ENCODE data around the gene CSTF1.

CSTF1 gene

GRCh38 chr20:56392132-56392880, at the start of gene CSTF1, which contains the start of gene AURKA:
CSTF1 (plus strand) TSS chr20:56392645; CDS start chr20:56395553, 2,908 bp downstream.
AURKA (minus strand) TSS chr20:56392215; CDS start chr20:56388197, 4,018 bp downstream.
- no peak for TF ChIP-seq JUND (IDR thresholded peaks at IDR 0.05; ENCODE audit: low read depth)
- in situ Hi-C loops (cut with HindIII; ENCODE audit: low pct_unique_long_range_greater_than_20kb, low sequenced_read_pairs) = no loop called here
- peak; percentile 99 to 100 for DNase-seq (ENCODE audit: low read depth in 1 of 2, low spot score in 1 of 2)

- in situ Hi-C loops (cut with HindIII; ENCODE audit: low pct_unique_long_range_greater_than_20kb, low sequenced_read_pairs) = no loop called here
- DNase-seq (ENCODE audit: low read depth in 1 of 2, low spot score in 1 of 2) = no peak
- TF ChIP-seq JUND (IDR thresholded peaks at IDR 0.05; ENCODE audit: low read depth) = no peak
Observed at GRCh38 chr20:56342783-56343182, 49.7 kb upstream of the CSTF1 start.

DNA sequence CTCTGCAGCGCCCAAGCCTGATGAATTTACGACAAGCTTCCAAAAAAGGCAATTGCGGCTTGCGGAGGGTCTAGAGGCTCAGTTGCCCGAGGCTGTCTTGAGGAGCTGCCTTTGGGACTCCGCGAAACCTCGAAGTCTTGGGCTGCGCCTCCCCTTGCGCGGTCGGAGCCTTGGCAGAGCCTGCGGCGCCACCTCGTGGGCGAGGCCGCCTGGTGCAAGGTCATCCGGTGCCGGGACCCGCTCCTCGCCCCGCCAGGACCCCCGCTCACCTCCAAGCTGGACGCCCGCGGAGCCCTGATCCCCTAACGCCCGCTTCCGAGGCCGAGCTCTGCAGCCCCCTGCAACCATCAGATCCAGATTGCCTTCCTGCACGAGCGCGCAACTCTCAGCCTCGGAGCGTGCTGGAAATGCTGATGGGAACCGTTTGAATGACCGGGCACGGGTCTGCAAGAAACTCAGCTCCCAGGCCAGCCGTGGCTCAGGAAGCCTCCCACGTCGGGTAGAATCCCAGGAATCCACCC, 48.5 kb upstream of the CSTF1 start:
- no peak for TF ChIP-seq JUND (IDR thresholded peaks at IDR 0.05; ENCODE audit: low read depth)
- in situ Hi-C loops (cut with HindIII; ENCODE audit: low pct_unique_long_range_greater_than_20kb, low sequenced_read_pairs) = no loop called here
- peak; percentile 40 to 51 for DNase-seq (ENCODE audit: low read depth in 1 of 2, low spot score in 1 of 2)

DNA sequence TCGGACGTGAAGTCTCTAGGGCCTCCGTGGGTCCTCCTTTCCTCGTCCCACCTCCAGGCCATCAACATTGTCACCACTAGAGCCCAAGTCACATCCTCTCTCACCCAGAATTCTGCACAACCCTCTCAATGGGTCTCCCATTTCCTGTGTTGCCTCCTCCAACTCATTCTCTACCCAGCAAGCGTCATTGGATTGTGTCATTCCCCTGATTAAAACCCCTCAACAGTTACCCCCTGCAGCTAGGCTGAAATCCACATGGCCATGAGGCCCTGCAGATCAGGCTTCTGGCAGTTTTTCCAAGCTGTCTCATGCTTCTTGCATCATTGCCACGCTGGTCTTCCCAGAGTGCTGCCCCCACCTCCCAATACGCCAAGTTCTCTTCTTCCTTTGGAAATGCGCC, 46.5 kb upstream of the CSTF1 start:
- no peak for DNase-seq (ENCODE audit: low read depth in 1 of 2, low spot score in 1 of 2)
- in situ Hi-C loops (cut with HindIII; ENCODE audit: low pct_unique_long_range_greater_than_20kb, low sequenced_read_pairs) = no loop called here
- no peak for TF ChIP-seq JUND (IDR thresholded peaks at IDR 0.05; ENCODE audit: low read depth)

DNA sequence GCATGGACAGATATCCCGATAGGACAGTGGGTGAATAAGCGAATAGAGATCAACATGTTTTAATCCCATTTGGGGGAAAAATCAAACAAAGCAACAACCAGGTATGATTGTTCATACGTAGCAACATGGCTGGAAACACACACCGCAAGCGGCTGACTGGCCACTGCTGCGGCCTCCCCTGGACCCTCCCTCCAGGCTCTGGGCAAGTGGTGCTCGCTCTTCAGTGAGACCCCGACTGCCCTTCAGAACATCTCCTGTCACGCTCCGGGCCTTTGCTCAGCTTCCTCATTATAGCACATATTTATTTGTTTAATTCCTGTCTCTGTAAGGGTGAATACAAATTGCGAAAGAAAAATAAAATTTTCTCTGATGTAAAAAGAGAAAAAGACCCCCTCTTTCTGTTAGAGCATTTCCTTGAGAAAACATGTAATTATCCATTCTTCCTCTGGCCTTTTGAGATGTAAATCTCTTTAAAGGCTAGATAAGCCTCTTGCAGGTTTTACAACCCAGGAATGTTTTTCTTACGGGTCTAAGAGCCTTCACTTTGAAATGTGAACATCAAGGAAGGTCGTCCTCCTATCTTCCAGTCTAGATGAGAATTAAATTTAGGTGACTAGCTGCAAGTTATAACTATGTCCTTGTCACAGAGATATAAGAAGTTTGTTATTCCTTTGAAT, 44.7 kb upstream of the CSTF1 start:
- TF ChIP-seq JUND (IDR thresholded peaks at IDR 0.05; ENCODE audit: low read depth) = no peak
- no peak for DNase-seq (ENCODE audit: low read depth in 1 of 2, low spot score in 1 of 2)
- in situ Hi-C loops (cut with HindIII; ENCODE audit: low pct_unique_long_range_greater_than_20kb, low sequenced_read_pairs) = no loop called here

DNA sequence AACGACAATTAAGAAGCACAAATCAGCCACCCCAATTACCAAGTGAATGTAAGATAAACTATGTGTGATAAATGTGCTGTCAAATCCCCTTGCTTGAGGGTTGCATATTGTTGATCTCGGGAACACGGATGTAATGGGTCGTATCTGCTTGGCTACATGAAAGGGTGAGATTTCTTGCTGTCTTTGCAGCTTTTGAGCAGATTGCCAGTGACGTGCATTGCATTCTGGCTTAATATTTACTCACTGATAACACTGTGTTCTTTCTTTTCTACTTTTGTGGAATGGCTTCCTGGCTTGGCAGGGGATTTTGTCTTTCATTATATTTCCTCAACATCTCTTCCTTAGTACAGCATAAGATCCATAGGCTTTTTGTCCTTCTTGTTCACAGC, 44.1 kb upstream of the CSTF1 start:
- DNase-seq (ENCODE audit: low read depth in 1 of 2, low spot score in 1 of 2) = no peak
- TF ChIP-seq JUND (IDR thresholded peaks at IDR 0.05; ENCODE audit: low read depth) = no peak
- in situ Hi-C loops (cut with HindIII; ENCODE audit: low pct_unique_long_range_greater_than_20kb, low sequenced_read_pairs) = no loop called here

DNA sequence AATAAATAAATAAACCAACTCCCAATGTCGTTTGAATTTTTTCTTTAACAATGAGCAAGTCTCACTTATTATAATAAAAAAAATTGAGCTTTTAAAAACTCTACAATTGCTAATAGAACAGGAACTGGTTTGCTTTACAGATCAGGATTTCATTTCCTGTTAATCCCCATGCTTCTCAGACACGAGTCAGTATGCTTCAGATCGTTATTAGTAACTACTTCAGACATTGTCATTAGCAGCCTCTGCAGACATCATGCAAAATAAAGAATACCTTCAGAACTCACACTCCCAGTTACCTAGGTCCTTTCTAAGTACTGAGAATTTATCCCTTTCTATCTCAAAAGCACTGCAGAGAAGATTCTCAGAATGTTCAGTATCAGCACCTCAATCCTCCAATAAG, 43.7 kb upstream of the CSTF1 start:
- no peak for TF ChIP-seq JUND (IDR thresholded peaks at IDR 0.05; ENCODE audit: low read depth)
- no peak for DNase-seq (ENCODE audit: low read depth in 1 of 2, low spot score in 1 of 2)
- in situ Hi-C loops (cut with HindIII; ENCODE audit: low pct_unique_long_range_greater_than_20kb, low sequenced_read_pairs) = no loop called here

DNA sequence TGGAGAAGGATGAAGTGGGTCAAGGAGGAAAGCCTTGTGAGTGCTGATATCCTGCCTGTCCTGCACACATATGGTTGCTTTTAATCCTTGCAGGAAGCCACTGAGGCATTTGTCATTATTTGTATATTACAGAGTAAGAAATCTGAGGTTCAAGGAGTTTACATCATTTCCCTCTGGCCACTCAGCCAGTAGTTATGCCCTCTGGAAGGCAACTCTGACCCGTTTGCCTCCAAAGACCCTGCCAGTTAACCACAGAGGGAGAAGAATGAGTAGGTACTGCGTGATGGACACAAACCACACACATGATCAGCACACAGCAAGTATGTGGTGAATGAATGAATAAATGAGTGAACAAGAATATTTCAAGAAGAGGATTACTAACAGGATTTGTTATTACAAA, 41.6 kb upstream of the CSTF1 start:
- in situ Hi-C loops (cut with HindIII; ENCODE audit: low pct_unique_long_range_greater_than_20kb, low sequenced_read_pairs) = no loop called here
- TF ChIP-seq JUND (IDR thresholded peaks at IDR 0.05; ENCODE audit: low read depth) = no peak
- DNase-seq (ENCODE audit: low read depth in 1 of 2, low spot score in 1 of 2) = no peak

DNA sequence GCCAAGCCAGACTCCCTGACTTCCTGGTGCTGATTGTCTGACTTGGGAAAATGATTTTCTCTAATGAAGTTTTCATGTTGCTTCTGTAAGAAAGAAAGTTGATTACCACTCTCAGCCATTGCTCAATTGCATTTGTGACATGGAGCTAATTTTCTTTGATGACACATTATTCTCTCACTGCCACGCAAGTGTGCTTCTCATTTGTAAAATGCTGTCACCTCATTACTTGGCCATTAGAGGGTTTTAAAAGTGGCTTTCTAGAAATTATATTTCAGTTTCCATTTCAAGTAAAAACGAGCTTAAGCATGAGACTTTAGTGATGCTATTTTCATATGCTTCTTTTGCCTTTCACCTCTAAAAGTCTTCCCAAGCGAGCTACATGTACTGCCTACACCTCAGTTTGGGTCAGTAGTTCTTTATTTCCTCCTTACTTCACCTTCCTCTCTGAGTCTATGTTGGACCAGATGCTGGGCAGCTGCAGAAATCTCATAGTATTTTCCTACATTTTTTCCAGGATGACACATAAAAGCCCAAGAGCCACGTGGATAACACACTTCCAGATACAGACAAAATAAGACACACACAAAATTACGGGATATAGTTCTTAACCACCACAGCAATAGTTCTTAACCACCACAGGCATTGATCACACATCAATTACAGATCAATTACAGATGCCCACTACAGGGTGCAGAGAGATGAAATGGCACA, 39.9 kb upstream of the CSTF1 start:
- no peak for DNase-seq (ENCODE audit: low read depth in 1 of 2, low spot score in 1 of 2)
- in situ Hi-C loops (cut with HindIII; ENCODE audit: low pct_unique_long_range_greater_than_20kb, low sequenced_read_pairs) = no loop called here
- no peak for TF ChIP-seq JUND (IDR thresholded peaks at IDR 0.05; ENCODE audit: low read depth)

DNA sequence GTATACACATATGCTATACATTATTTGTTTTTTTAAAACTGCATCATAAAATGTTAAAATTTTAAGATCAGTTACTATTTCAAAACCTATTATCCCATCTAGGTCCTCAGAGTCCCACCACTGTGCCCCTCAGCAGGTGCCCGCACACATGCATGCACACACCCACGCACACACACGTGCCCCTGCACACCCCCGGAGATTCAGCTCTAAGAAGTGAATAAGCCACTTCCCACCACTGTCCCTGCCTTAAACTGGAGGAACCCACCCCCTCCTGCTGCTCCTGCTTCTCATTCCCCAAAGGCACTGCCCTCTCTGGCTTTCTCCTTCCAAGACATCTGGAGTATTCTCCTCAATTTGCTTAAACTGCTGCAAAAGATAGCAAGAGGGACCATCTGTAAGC, 39.1 kb upstream of the CSTF1 start:
- in situ Hi-C loops (cut with HindIII; ENCODE audit: low pct_unique_long_range_greater_than_20kb, low sequenced_read_pairs) = no loop called here
- no peak for TF ChIP-seq JUND (IDR thresholded peaks at IDR 0.05; ENCODE audit: low read depth)
- no peak for DNase-seq (ENCODE audit: low read depth in 1 of 2, low spot score in 1 of 2)

- DNase-seq (ENCODE audit: low read depth in 1 of 2, low spot score in 1 of 2) = peak in 1 of 2 experiments; percentile 24
- in situ Hi-C loops (cut with HindIII; ENCODE audit: low pct_unique_long_range_greater_than_20kb, low sequenced_read_pairs) = no loop called here
- TF ChIP-seq JUND (IDR thresholded peaks at IDR 0.05; ENCODE audit: low read depth) = no peak
Observed at GRCh38 chr20:56358070-56358469, 34.4 kb upstream of the CSTF1 start.

DNA sequence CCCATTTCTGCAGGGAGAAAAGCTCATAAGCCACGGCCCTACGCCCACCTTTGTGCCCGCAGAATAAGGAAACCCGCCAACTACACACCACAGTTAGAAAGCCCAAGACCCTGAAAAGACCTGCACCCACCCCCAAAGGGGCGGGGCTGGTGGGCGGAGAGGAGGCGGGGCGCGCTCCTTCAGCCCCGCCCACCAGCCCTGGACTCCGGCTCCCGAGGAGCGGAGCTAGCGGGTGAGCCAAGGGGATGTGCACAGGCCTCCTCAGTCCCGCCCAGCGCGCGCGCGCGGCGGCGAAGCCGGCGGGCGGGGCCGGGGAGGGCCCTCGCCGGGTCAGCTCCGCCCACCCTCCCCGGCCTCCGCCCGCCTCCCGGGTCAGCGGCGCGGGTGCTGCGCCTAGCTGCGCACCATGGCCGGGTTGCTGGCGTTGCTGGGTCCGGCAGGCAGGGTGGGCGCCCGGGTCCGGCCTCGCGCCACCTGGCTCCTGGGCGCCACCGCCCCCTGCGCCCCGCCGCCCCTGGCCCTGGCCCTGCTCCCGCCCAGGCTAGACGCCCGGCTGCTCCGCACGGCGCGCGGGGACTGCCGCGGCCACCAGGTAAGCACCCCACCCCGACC, 33.7 kb upstream of the CSTF1 start, which contains the start of gene FAM210B:
Gene FAM210B (plus strand): TSS at position 375 of the 612 bp plus-strand sequence. CDS start 32 bp downstream, at position 407.
- in situ Hi-C loops (cut with HindIII; ENCODE audit: low pct_unique_long_range_greater_than_20kb, low sequenced_read_pairs) = no loop called here
- TF ChIP-seq JUND (IDR thresholded peaks at IDR 0.05; ENCODE audit: low read depth) = no peak
- DNase-seq (ENCODE audit: low read depth in 1 of 2, low spot score in 1 of 2) = peak; percentile 95 to 96
